Stomach smooth muscle (tissue), 2 donors: ENCODE data around the gene CPNE4.

Experiments used
- H3K27ac ChIP-seq: one replicate; pipeline ENCODE4 v1.7.0; 2013; ENCODE audit warnings: mild to moderate bottlenecking, low read length, inconsistent platforms
- H3K27me3 ChIP-seq, 2 donors: one replicate each; pipeline ENCODE4 v1.7.0; 2013; ENCODE audit warnings: low read length in 2 of 2; ENCODE audit not compliant: insufficient read depth in 2 of 2, control insufficient read depth in 1 of 2
- H3K36me3 ChIP-seq, 2 donors: one replicate each; pipeline ENCODE4 v1.7.0; 2013; ENCODE audit warnings: low read length in 2 of 2; ENCODE audit not compliant: control insufficient read depth in 2 of 2, insufficient read depth in 2 of 2
- H3K4me1 ChIP-seq: one replicate; pipeline ENCODE4 v1.7.0; 2013; ENCODE audit warnings: low read length; ENCODE audit not compliant: control insufficient read depth, insufficient read depth
- H3K4me3 ChIP-seq, 2 donors: one replicate each; pipeline ENCODE4 v1.7.0; 2013; ENCODE audit warnings: low read length in 2 of 2
- H3K9ac ChIP-seq, 2 donors: one replicate each; pipeline ENCODE4 v1.7.0; 2013; ENCODE audit warnings: low read length in 2 of 2, mild to moderate bottlenecking in 1 of 2
- H3K9me3 ChIP-seq, 2 donors: one replicate each; pipeline ENCODE4 v1.7.0; 2013; ENCODE audit warnings: low read length in 2 of 2; ENCODE audit not compliant: control insufficient read depth in 2 of 2
- donor health status: healthy.
- donor health status: Pancreatic carcinoma.

CPNE4 gene

GRCh38 chr3:131803113-131803512 lies 231.7 kb downstream of the CPNE4 start:
- H3K27ac ChIP-seq = no peak overlapping the region
- no peak overlapping the region for H3K4me3 ChIP-seq
- no peak overlapping the region for H3K9ac ChIP-seq

GRCh38 chr3:131802029-131802428 lies 232.8 kb downstream of the CPNE4 start:
- H3K36me3 ChIP-seq = no peaks in the 10 kb centered on the region
- no peak overlapping the region for H3K9ac ChIP-seq
- H3K27me3 ChIP-seq = no peaks in the 10 kb centered on the region
- no peaks in the 10 kb centered on the region for H3K9me3 ChIP-seq
- no peaks in the 10 kb centered on the region for H3K4me1 ChIP-seq
- no peak overlapping the region for H3K27ac ChIP-seq
- no peak overlapping the region for H3K4me3 ChIP-seq

More at GRCh38 chr3:131803113-131803512, 231.7 kb downstream of the CPNE4 start:
- H3K36me3 ChIP-seq = no peaks in the 10 kb centered on the region
- no peaks in the 10 kb centered on the region for H3K4me1 ChIP-seq
- H3K27me3 ChIP-seq = no peaks in the 10 kb centered on the region
- H3K9me3 ChIP-seq = no peaks in the 10 kb centered on the region

DNA sequence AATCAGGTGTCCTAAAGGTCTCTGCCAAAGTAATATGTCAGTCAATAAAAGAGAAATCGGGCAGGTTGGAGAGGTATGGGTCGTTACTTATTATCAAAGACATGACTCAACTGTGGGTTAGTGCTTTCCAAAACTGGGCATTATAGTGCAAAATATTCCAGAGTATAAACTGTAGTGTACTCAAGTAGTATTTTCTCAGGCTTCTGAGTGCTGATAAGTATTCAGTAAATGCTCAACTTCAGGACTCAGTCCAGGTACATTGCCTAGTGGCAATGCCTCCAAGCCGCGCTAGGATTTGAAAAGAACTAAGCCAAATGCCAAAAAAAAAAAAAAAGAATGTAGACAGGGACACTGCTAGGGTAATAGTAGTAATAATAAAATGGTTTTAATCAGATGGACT lies 233.2 kb downstream of the CPNE4 start:
- Histone ChIP-seq H3K36me3 (no peaks in the 10 kb centered on the region), H3K9me3 (no peaks in the 10 kb centered on the region), H3K27ac (no peak overlapping the region), H3K4me1 (no peaks in the 10 kb centered on the region), H3K9ac (no peak overlapping the region), H3K27me3 (no peaks in the 10 kb centered on the region), H3K4me3 (no peak overlapping the region)

DNA sequence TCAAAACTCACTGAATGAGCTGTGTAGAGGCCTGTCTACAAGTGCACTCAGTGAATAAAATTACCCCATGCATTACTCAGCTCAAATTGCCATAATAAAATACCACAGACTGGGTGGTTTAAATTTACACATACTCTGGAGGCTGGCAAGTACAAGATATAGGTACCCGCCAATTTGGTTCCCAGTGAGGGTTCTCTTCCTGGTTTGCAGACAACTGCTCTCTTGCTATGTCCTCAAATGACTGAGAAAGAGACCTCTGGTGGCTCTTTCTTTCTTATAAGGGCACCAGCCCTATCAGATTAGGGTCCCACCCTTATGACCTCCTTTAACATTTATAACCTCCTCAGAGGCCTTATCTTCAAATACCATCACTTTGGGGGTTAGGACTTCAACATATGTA lies 237.0 kb downstream of the CPNE4 start:
- Histone ChIP-seq H3K27me3 (peaks cover 0 to 2% of the 10 kb centered on the region in 2 donors), H3K4me3 (no peak overlapping the region), H3K9me3 (no peaks in the 10 kb centered on the region), H3K36me3 (no peaks in the 10 kb centered on the region), H3K27ac (no peak overlapping the region), H3K9ac (no peak overlapping the region), H3K4me1 (no peaks in the 10 kb centered on the region)

DNA sequence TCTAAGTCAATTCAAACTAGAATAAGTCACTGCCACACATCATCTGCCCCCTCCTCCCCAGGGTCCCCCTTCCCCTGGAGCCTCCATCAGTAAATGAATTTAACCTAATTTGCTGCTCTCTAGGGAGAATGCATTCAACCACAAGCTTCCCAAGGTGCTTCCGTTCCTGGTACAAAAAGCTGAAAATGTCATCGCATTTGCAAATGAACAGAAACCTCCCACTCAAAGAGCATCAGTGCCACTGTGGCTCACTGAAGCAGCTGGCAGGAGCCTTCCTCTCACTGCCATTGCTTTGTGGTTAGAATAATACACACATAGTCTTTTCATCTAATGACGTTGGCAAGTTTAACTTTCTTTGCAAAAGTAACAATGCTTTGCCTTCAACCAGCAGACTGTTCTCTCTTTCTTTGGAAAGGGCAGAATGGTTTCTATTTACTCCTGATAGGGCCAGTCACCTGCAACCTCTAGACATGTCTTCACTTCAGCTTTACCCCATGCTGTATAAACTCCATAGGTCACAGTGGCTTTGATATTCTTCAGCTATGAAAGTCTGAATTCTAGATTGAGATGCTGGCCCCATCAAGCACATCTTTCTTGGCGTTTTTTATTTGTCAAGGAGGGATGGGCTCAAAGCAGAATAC lies 238.1 kb downstream of the CPNE4 start:
- Histone ChIP-seq H3K27ac (no peak overlapping the region), H3K4me3 (no peak overlapping the region), H3K4me1 (no peaks in the 10 kb centered on the region), H3K36me3 (no peaks in the 10 kb centered on the region), H3K27me3 (peaks cover 0 to 2% of the 10 kb centered on the region in 2 donors), H3K9ac (no peak overlapping the region), H3K9me3 (no peaks in the 10 kb centered on the region)

- H3K36me3 ChIP-seq = no peaks in the 10 kb centered on the region
- no peak overlapping the region for H3K9ac ChIP-seq
- no peaks in the 10 kb centered on the region for H3K4me1 ChIP-seq
- H3K4me3 ChIP-seq = no peak overlapping the region
- H3K9me3 ChIP-seq = no peaks in the 10 kb centered on the region
- no peak overlapping the region for H3K27ac ChIP-seq
- peaks cover 0 to 2% of the 10 kb centered on the region in 2 donors for H3K27me3 ChIP-seq
Observed at GRCh38 chr3:131796111-131796510, 238.7 kb downstream of the CPNE4 start.

- Histone ChIP-seq H3K36me3 (no peaks in the 10 kb centered on the region), H3K27me3 (peaks cover 0 to 2% of the 10 kb centered on the region in 2 donors), H3K4me3 (no peak overlapping the region), H3K27ac (no peak overlapping the region), H3K9me3 (no peaks in the 10 kb centered on the region), H3K9ac (no peak overlapping the region), H3K4me1 (no peaks in the 10 kb centered on the region)
Observed at GRCh38 chr3:131795390-131796090, 239.3 kb downstream of the CPNE4 start.

DNA sequence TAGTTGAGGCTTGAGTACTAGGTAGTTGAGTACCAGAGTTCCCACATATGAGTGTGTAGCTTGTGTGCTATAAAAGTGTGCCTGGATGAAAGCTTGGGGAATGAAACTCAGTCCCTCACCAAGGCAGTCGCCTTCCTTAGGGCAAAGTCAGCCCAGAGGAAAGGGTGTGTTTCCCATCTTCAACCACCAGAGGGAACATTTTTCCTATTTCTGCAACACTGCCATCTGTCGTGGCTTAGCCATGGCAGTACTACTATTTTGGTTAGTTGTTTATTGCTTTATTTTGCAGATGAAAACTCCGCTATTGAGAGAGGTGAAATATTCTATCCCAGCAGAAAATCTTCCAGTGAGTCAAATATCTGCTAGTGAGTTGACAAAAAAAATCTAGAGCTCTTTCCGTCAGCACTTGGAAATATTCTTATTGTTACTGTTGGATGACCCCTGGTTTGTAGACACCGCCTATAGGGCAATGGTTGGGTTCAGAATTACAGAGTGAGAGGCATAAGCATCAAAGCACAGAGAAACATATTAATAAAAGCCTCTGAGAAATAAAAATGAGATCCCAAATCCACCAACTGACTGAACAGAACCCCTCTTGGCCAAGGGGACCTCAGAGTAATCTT lies 239.9 kb downstream of the CPNE4 start:
- Histone ChIP-seq H3K27ac (no peak overlapping the region), H3K4me1 (no peaks in the 10 kb centered on the region), H3K9ac (no peak overlapping the region), H3K4me3 (no peak overlapping the region), H3K27me3 (peaks cover 0 to 2% of the 10 kb centered on the region in 2 donors), H3K9me3 (no peaks in the 10 kb centered on the region), H3K36me3 (no peaks in the 10 kb centered on the region)

- Histone ChIP-seq H3K27ac (no peak overlapping the region), H3K27me3 (peaks cover 0 to 2% of the 10 kb centered on the region in 2 donors), H3K36me3 (no peaks in the 10 kb centered on the region), H3K4me1 (no peaks in the 10 kb centered on the region), H3K4me3 (no peak overlapping the region), H3K9me3 (no peaks in the 10 kb centered on the region), H3K9ac (no peak overlapping the region)
Observed at GRCh38 chr3:131793870-131794269, 240.9 kb downstream of the CPNE4 start.

DNA sequence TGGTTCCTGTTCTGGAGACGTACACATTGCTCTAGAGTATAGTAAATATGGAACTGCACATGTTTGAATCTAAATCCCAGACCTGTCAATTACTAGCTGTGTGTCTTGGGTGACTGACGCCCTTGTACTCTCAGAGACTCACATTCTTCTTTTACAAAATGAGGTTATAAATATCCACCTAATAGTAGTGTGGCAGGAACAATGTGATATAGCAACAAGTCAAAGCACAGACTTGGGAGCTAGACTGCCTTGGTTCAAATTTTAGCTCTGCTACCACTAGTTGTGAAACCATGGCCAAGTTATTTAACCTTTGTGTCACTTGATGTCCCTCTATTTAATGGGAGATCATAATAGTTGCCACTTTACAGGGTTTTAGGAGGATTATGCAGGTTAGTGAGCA lies 245.6 kb downstream of the CPNE4 start:
- Histone ChIP-seq H3K4me3 (no peak overlapping the region), H3K36me3 (no peaks in the 10 kb centered on the region), H3K9ac (no peak overlapping the region), H3K27ac (no peak overlapping the region), H3K4me1 (no peaks in the 10 kb centered on the region), H3K9me3 (no peaks in the 10 kb centered on the region), H3K27me3 (no peaks in the 10 kb centered on the region)

GRCh38 chr3:131786386-131786785 lies 248.4 kb downstream of the CPNE4 start:
- Histone ChIP-seq H3K4me3 (no peak overlapping the region), H3K27ac (no peak overlapping the region), H3K9ac (no peak overlapping the region), H3K27me3 (no peaks in the 10 kb centered on the region), H3K9me3 (no peaks in the 10 kb centered on the region), H3K36me3 (no peaks in the 10 kb centered on the region), H3K4me1 (no peaks in the 10 kb centered on the region)
